ENCODE results near the gene MLIP.

The MLIP gene

GRCh38 chr6:54098450-54099044 lies 12.7 kb upstream of the MLIP start:
- DNase-seq = no peak

- no peak for DNase-seq
Observed at GRCh38 chr6:54099225-54099624, 12.0 kb upstream of the MLIP start.

DNA sequence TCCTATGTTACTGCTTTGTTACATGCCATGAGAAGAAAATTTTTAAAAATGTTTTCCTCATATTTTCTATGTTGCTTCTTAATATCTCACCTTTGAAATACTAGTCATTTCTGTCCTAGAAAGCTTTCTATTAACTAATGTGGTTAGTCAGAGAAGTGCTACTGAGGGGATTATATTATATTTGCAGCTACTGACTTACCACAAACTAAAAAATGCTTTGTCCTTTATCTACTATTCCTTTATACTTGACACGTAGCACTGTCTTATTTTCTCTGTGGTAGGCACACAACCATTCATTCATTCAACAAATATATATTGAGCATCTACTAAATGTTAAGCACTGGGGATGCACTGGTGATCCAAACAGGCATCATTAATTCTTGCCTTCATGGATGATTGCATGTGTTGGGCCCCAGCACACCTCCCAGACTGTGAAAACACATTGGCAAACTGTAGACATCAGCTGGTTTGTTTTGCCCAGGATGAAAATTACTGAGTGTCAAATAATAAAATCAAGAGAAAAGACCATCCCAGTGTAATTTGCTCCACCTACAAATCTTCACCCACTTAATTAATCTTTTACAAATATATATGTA lies 10.7 kb upstream of the MLIP start:
- DNase-seq = no peak

GRCh38 chr6:54102238-54102637 lies 9.0 kb upstream of the MLIP start:
- DNase-seq = no peak

GRCh38 chr6:54103497-54103896 lies 7.7 kb upstream of the MLIP start:
- no peak for DNase-seq

- DNase-seq = no peak
Observed at GRCh38 chr6:54106727-54107126, 4.5 kb upstream of the MLIP start.

GRCh38 chr6:54107470-54108090 lies 3.7 kb upstream of the MLIP start:
- DNase-seq = no peak

DNA sequence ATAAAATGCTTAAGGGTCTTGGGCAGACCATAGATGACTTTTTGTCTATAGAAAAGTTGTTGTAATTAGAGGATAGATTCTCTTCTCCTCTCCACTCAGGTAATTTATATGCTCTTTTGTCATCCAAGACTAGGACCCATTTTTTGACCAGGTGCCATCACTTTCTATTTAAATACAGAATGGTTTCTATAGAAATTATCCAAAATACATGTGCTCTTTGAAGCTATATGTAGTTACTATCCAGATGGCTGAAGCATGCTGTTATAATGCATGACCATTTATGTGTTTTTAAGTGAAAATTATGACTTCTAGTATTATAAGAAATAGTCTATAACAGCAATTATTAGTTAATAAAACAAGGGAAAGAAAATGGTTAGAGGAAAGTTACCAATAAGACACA lies 3.0 kb upstream of the MLIP start:
- no peak for DNase-seq

- DNase-seq = no peak
Observed at GRCh38 chr6:54109586-54109985, 1.7 kb upstream of the MLIP start.

DNA sequence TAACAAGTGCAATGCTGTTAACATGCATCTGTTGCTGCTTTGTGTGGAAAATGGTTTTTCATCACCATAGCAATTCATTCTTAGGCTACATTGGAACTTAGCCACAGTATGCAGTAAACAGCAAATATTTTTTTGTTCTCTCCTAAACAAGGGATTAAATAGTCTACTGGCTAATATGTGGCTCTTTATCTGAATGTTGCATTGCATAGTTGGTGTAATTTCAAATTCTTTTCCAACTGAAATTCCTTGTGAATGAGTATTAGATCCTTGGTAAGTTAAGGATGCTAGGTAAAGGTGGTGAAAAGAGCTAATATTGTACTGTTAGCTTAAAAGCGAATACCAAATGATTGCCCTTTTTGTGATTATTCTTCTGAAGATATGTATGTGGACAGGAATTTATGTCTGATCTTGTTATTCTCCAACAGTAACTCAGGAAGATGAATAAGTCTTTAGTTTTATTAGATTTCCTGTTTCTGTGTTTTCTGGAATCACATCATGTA lies 958 bp downstream of the MLIP start:
- no peak for DNase-seq

GRCh38 chr6:54114991-54115390 lies 3.7 kb downstream of the MLIP start:
- no peak for DNase-seq

GRCh38 chr6:54115966-54116365 lies 4.7 kb downstream of the MLIP start:
- no peak for DNase-seq

GRCh38 chr6:54118117-54118516 lies 6.9 kb downstream of the MLIP start:
- DNase-seq = no peak

- no peak for DNase-seq
Observed at GRCh38 chr6:54125493-54125892, 14.2 kb downstream of the MLIP start.

DNA sequence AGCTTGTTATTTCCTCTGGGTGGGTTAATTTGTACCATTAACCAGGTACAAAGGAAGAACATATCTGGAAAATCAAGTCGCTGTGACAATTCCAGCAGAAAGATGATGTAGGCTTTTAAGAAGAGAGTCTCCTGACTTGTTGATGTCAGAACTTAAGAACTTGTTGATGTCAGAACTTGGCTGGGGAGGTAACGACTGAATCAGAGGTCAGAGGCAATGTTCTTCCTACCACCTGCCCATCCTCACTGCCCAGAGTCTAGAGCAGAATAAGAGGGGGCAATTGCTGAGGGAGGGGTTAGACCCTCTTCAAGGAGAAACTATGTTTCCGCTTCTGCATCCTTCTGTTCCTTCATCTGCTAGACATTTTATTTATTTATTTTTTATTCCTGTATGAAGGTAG lies 18.9 kb downstream of the MLIP start:
- no peak for DNase-seq

DNA sequence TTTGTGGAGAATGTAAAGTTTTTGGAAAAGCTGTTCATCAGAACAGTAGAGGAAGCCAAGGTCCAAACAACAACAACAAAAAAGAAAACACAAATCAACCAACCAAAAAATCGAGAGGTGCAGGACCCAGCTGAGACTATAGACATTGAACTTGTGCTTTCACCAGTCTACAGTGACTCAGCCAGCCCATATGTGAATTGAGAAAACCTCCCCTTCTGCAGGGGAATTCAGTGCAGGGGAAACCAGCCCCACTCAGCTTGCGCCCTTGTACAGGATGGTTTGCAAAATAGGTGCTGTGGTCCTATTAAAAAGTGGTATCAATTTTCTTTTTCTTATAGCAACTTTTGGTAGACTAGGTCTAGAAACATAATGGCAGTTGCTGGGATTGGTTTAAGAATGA lies 21.3 kb downstream of the MLIP start:
- DNase-seq = no peak

DNA sequence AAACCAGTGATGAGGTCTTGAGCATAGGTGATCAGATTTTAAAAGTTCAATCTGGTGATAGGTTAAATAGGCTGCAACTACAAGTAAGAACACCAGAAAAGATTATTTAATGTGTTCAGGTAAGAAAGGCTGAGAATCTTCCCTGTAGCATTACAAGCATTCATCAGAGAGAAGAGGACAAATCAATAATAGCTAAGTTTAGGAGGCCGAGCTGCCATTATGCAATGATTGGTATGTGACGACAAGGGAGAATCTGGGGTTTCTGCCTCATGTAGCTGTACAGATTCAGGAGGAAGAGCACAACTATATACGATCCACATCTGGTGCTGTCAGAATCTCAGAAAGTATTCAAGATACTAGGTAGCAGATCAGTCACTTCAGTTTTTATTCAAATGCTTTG lies 21.9 kb downstream of the MLIP start:
- DNase-seq = no peak

DNA sequence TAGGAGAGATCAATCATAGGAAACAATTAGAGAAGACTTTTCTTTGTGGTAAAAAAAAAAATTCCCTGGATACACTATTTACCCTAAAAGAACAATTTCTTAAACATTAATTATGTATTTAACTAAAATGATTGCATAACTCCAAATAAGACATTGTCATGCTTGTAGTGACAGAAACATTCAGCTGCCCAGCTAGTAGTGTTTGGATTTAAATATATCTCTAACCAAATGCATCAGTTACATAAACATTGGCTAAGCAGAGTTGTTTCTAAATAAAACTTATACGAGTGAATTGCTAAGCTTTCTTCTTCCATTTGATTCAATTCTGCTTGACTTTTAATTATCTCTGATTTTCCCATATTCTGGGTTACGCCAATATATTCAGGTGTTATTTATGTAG lies 23.7 kb downstream of the MLIP start:
- no peak for DNase-seq

- DNase-seq = no peak
Observed at GRCh38 chr6:54135665-54136369, 24.6 kb downstream of the MLIP start.

DNA sequence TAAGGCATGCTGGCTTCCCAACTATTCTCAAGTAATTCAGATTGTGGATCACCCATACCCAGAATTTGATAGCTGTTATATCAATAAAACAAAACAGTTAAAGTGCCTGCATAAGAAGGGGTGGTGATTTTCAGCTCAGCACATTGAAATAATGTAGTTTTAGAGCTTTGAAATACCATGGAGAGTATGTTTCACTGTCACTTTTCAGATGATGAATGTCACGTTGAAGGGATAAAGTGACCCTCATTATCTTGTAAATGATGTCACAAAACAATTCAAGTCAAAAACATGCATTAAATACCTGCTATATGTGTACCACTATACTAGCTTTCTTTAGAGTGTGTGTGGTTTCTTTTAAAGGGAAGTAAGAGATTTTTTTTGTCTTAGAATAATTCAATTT lies 27.6 kb downstream of the MLIP start:
- no peak for DNase-seq

GRCh38 chr6:54140811-54141210 lies 29.6 kb downstream of the MLIP start:
- no peak for DNase-seq

GRCh38 chr6:54142889-54143519 lies 31.8 kb downstream of the MLIP start:
- DNase-seq = no peak

DNA sequence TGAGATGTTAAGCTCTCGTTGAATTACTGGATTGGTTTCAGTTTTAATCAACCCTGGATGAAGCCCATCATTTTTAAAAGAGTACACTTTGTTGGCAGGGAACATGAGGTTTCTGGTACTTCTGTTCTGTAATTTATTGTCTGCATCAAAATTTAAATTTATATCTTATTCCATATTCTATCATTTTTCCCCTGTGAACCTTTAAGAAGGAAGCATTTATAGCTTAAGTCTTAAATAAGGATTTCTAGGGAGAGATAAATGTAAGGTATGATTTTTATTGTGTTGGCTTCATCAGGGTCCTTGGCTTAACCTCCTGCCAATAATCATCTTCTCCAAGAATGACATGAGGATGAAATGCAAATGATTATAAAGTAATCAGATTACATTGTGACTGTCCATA lies 40.6 kb downstream of the MLIP start:
- no peak for DNase-seq
